T-helper 2 cell treated with Interferon-gamma antibody and Interleukin-4, amounts not matched to agents 100 ng/mL and 5 ng/mL, for 36 hours (primary cell): ENCODE data around the gene SNPH. TPM values are rescaled to one million over a fixed set of nuclear protein-coding genes. Genes with fewer than 3 reads are reported as not detected.

Experiments used
- intact Hi-C: fragments of 100-400 bp; cut with micrococcal nuclease; formaldehyde crosslinking; loops from one replicate; pipeline ENCODE4 v1.15.1; 2023
- total RNA-seq: library from RNA; stranded (reverse); gene quantifications from 2 replicates; pipeline ENCODE4 v1.2.3, GENCODE V29; 2022

SNPH gene
- total RNA-seq, 1 donor from 2014 or later: 5.2 TPM

DNA sequence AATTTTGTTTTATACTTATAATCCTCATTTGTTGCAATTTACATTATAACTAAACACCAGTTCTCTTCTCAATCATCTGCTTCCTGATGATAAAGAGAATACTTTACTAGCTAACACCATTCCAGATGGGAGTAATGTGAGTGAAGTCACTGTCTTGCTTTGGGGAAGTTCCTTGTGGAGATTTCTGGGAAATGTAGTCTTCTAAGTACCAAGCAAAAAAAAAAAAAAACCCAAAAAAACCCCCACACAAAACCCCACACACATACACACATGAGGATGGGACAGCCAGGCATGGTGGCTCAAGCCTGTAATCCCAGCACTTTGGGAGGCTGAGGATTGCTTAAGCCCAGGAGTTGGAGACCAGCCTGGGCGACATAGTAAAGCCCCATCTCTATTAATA is 2.2 kb upstream of the SNPH start:
- intact Hi-C loops: no loop called here

DNA sequence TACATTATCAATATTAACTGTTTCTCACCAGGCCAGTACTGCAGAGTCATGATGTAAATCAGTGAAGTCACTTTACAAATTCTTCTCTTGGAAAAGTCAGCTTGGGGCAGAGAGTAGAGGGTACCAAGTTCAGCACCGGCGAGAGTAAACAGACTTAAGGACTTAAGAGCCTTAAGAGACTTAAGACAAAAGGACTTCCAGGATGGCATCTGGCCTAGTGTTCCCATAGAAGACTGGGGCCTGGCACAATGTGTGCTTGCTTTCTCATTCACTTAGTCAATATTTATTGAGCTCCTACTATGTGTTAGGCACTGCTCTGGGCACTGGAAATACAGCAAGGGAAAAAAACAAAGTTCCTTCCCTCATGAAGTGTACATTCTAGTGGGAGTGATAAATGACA is 1.4 kb upstream of the SNPH start:
- intact Hi-C loops: no loop called here

DNA sequence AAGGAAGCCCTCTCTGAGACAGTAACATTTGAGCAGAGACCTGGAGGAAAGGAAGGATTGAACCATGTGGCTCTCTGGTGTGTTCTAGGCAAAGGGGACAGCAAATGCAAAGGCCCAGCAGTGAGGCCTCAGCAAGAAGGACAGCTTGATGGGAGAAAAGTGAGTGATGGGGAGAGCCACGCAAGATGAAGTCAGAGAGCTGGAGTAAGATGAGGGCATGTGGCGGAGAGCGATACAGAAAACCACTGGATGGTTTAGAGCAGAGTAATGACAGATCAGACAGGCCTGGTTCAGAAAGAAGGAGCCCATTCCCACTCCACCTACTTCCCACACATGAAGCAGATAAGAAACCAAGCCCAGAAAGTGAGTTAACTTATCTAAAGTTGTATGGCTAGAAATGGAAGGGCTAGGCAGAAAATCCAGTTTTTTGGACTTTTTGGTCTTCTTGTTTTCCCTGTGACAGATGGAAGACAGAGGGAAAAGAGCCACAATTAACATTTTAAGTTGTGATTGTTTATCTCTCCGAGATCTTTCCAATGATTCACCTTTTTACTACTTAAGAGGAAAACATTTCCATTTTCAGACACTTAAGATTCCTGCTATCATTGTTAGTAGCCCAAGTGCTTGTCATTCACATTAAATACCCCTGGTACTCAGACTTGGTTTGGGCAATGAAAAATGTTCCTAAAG is 723 bp upstream of the SNPH start:
- intact Hi-C loops: no loop called here

DNA sequence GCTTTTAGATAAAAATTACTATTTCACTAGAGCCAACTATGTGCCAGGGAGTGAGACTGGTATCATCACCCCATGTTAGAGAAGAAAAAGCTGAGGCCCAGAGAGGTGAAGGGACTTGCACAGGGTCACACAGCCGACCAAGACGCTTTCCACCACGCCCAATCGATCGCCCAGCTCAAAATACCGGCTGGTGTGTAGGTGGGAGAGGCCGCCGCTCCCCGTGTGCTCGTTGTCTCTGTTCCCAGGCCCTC is 253 bp upstream of the SNPH start:
- intact Hi-C loops: loop anchor here (1.0 kb wide), 2 partner anchors 40 to 59 kb away; partner anchors contain the start of gene RAD21L1

DNA sequence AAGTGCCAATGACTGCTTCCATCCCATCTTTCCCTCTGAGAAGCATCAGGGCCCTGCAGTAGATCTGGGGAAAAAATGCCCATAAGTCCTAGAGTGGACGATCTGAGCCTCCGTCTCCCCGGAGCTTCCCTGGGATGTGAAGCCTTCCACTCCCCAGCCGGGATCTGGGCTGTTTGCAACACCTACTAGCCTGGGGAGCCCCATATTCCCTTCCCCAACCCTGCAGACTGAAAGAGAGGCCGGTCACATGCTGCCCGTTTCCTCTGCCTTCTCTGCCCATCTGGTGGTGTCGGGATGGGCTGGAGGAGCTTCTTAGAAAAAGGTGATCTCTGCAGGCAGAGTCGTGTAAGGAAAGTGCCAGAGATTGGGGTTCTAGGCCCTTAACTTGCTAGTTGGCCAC is 1.1 kb downstream of the SNPH start:
- intact Hi-C loops: no loop called here

DNA sequence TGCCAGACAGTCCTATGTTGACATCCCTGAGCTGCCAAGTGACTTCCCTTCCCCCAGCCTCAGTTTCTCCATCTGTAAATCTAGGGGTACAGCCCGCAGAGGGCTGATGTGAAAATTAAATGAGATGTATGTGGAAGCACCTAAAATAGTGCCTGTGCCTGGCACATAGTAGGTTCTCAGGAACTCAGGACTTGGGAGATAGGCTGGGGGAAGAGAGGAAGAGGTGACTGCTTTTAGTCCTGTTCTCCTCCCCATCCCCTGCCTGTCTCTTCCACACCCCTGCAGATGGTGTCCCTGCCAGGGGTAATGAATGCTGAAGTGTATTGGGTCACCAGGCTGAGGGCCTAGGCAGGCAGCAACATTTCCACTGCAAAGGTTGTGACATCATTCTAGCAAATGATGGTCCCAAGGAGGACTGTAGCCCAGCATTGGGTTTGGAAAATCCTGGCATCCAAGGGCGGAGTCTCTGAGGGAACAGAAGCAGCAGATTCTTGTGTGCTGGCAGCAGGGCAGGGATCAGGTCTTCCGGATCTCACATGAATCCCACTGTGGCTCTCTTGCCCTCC is 1.8 kb downstream of the SNPH start:
- intact Hi-C loops: no loop called here

DNA sequence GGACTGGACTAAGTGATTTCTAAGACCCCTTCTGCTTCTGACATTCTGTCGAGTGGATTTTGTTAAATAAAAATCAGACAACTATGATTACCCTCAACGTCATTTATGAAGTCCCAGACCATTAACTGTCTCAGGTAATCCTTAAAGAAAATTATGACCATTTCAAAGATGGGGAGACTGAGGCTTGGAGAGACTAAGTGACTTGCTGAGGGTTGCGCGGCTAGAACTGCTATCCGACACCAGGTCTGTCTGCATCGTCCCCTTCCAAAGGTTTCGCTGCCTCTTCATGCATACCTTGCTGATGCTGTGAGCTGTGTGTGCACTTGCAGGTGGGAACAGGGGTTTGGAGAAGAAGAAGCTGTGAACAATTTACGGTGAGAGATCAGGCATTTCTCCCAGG is 3.1 kb downstream of the SNPH start:
- intact Hi-C loops: no loop called here

DNA sequence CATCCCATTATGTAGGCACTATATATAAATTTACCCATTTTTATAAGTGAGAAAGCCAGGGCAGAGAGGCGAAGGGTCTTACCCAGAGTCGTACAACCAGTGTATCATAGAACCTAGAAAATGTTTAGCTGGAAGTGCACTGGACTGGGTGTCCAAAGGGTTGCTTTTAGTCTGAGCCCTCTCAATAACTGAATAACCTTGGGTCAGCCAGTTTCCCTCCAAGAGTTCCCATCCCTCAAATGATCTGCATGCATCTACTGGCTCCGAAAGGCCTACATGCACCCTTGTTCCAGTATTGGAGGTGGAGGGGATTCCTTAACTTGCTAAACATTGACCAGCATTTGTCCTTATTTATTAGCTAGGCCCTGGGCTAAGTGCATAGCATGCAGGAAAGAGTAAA is 3.8 kb downstream of the SNPH start:
- intact Hi-C loops: no loop called here

DNA sequence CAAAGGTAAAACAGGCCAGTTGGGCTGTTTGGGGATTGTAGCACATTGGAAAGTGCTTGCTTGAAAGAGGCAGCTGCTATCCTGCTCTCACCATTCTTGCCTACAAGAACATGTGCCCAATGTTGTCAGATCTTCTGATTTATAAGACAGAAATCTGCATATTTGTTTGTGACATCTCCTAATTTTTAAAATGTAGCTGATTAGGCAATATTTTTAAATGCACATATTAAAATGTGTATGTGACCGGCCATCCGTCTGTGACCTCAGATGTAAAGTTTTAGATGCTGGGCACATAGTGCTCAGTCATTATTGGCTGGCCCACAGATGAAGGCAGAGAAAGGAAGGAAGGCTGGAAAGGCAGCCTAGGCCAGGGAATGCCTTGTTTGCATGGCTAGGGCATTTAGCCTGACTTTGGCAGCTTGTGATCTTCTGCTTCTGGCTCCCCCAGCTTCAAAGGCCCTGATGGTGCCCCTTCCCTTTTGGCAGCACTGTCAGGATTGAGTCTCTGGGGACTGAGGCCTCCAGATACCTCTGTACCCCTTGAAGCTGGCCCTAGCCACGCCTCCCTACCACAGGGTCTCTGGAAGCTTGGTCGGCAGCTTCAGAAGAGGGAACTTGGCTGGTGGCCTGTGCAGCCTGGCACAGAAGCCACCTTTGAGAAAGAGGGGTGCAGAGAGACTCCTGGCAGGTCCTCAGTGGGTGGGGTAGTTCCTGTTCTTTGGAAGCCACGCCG is 6.4 kb downstream of the SNPH start:
- intact Hi-C loops: no loop called here

DNA sequence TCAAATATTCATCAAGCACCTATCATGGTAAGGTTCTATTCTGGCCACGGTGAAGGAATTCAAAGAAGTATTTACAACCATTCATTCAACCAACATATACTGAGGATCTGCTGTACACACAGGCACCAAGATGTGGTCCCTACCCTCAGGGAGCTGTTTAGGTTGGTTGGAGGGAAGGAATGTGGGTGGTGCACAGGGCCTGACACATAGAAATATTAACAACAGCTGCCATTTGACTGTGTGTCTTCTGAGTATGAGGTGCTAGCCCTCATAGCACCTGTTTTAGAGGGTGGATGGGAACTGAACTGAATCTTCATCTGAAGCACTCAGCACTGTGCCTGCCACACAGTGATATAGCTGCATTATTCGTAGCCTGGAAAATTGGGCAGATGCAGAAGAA is 7.3 kb downstream of the SNPH start:
- intact Hi-C loops: no loop called here

DNA sequence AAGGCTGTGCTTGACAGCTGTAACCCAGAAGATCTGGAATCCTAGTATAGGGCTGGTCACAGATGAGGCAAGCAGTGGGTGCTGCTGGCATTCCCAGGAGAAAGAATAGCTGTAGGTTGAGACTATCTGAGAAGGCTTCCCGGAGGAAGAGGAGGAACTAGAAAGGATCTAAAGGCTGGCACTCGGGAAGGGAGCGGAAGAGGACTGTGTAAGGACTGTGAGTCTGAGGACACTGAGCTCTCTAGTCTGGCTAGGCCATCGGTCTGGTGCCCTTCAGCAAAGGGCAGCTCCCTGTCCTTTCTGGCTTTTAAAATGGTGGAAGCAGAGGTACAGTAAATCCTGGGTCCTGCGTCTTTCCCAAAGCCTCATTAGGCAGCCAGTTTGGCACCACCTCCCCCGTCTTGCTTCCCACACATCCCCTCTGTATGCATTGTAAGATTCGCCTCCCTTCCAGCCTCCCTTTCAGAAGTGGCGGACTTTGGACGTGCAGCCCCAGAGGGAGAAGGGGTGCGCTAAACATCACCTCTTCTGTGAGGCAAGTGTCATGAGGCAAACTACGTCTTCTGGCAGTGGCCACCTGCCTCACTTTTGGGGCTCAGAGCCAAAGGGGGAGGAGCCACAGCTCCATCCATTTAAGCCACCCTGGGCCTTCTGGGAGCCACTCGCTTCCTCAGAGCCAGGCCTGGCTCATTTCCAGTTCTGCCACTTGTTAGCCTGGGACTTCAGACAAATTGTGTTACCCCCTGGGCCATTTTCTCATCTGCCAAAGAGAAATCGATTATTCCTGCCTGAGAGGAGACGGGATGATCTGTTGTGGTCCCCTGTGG is 8.6 kb downstream of the SNPH start:
- intact Hi-C loops: no loop called here

DNA sequence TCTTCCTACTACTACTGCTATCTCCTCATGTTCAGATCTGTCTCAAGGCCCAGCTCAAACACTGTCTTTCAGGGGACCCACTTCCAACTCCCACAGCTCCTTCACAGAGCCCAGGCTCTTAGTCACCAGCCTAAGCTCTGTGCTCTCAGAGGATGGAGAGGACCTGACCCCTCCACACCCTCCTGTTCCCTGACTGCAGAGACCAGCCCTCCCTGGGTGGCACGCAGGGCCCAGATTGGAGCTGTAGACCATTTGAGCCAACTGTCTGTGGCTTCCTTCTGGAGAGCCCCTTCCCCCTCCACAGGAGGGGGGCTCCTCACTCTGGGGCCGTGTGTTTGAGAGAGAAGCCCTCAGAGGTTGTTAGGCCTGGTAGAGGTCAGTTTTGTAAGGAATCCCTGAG is 9.8 kb downstream of the SNPH start:
- intact Hi-C loops: no loop called here

DNA sequence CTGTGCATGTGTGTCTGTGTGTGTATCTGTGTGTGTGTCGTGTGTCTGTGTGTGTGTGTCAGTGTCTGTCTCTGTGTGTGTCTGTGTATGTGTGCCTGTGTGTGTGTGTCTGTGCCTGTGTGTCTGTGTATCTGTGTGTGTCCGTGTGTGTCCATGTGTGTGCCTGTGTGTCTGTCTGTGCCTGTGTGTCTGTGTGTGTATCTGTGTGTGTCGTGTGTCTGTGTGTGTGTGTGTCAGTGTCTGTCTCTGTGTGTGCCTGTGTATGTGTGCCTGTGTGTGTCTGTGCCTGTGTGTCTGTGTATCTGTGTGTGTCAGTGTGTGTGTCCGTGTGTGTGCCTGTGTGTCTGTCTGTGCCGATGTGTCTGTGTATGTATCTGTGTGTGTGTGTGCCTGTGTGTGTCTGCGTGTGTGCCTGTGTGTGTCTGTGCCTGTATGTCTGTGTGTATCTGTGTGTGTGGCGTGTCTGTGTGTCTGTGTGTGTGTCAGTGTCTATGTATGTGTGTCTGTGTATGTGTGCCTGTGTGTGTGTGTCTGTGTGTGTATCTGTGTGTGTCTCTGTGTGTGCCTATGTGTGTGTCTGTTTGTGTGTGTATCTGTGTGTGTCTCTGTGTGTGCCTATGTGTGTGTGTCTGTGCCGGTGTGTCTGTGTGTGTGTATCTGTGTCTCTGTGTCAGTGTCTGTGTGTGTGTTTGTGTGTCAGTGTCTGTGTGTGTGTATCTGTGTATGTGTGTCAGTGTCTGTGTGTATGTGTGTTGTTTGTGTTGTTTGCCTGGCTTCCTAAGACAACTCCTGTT is 11.6 kb downstream of the SNPH start:
- intact Hi-C loops: no loop called here

DNA sequence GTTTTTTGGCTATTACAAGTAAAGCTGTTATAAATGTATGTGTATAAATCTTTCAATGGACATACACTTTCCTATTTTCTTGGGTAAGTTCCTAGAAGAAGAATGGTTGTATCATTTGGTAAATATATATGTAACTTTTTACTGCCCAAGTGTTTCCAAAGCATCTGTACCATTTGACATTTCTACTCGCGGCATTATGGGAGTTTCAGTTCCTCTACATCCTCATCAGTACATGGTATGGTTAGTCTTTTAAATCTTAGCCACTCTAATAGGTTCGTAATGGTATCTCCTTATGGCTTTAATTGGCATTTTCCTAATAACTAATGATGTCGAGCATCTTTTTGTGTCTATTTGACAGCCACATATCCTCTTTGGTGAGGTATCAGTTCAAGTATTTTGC is 12.9 kb downstream of the SNPH start:
- intact Hi-C loops: no loop called here

DNA sequence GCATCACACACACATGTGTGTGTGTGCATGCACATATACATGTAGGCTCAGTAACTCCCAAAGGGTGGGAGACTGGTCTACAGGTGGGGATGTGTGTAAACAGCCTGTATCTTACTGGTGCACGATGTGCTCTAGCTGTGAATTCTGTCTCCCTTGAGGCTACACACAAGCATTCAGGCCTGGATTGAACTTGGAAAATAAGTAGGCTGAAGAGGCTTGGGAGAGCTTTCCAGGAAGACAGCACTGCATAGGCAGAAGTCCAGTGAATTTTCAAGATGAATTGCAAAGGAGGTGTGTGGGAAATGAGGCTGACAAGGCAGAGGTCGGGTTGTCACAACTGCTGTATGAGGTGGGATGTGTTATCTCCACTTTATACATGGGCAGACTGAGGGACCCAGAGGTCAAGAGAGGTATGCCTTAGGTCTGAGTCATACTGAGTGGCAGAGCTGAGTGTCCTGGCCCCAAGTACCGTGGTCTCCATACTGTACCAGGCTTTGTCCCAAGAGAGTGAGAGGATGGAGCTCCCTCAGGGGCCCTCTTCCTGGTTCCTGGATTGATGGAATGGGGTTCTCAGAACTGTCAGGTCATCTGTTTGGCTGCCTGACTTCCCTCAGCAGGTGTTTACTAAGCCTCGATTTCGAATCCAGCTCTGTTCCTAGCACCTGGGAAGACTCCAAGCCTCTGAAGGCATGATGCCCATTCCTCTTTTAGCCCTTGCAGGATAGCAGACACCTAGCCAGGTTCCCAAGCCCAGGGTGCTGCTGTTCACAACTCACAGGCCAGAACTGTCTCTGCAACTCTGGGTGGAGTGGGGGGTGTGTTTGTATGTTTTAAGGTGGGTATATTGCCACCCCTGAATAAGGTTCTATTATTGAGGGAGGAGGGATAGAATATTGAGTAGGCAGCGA is 14.4 kb downstream of the SNPH start:
- intact Hi-C loops: no loop called here

DNA sequence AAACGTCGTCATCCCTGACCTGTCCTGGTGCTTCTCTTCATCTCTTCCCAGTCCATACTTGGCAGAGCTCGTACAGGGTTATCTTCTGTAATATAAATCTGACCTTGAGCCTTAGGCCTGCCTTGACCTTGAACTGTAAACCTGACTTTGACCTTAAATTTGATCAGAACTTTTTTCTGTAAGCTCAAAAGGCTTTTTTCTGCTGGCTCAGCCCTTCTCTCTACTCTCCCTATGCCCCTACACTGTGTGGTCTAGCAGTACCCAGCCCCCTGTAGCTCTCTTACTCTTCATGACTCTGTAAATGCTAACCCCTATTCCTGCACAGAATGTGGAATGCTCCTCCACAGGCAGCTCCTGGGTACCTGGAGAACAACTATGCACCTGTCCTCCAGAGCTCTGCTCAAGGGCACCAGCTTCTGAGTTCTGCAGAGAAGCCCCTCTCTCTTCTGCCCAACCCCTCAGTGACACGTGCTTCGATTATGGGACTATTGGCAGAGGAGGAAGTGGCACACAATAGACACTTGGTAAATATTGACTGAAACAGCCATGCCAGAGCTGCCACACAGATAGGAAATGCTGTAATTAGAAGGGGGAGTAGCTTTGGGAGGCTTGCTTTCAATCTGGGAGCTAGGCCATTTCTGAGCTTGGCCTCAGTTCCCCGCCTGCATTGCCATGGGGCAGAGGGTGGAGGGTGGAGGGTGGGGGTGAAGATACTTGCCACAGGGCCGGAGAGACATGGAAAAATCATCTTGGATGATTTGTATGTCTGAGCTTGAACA is 15.4 kb downstream of the SNPH start:
- intact Hi-C loops: no loop called here

DNA sequence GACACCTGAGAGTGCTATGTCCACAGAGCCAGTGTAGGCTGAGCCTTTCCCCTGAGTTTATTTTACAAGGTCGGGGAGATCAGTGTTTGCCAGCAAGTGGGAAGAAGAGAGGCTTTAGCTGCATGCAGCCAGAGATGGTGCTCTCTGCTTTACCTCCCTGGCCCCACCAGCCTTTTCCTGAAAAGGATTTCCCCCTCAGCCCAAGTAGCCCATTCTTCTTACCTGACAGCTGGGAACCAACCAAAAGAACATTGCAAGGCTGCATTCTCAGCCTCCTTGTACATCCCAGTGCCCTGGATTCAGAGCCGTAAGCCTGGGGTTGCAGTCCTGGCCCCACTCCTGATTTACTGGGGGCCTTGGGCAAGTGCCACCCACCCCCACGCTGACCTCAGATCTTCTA is 16.9 kb downstream of the SNPH start:
- intact Hi-C loops: no loop called here

DNA sequence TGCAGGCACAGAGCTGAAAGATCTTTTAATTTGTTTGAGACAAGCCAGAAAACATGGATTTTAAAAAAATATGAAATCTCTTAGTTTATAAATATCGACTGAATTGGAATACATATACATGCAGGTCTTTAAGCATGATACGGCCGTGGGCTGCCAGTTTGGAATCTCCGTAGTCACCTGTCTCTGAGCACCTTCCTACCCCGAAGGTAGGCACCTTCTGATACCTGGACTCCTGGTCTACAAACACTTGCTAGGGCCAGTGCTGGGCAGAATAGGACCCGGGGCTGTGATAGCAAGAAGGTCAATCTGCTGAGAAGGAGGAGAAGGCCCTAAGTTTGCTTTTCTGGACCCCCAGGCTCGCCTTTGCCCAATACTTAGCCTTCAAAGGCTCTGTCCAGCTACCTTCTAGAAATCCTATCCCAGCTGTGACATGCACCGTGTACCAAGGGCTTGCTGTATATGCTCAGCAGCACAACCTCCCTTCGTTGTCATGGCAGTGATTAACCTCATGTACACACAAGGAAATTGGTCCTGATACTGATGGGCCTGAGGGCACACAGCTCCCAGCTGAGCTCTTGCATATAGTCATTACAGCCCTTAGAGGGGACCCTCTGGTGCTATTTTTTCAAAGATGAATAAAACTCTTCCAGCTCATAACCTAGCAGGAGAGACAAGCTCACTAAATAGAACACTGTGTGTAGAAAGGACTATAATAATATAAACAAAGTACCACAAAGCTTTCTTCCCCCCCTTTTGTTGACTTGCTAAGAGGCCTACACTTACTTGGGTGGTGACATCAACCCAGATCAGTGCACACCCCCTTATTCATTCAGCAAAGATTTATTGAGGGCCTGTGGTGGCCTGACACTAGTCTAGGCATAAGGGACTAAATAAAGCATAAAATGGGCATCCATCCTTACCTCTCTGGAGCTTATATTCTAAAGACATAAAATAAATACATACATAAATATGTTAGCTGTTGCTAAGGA is 17.7 kb downstream of the SNPH start:
- intact Hi-C loops: no loop called here
